NCI-H1417 (cell line): ENCODE measurements around the gene NTPCR.
"Not testable (repeated sequence)": the region's sequence is repeated elsewhere in the genome, so short reads cannot be mapped to it uniquely, and the experiment has no call there.

ENCODE experiments used
- DNase-seq, 3 experiments: peaks; one replicate each; lab custom pipeline; 2025; lab: John Stamatoyannopoulos, UW

The NTPCR gene

GRCh38 chr1:232984577-232985425, 34.4 kb downstream of the NTPCR start:
- no peak for DNase-seq

GRCh38 chr1:232985882-232986526, 35.6 kb downstream of the NTPCR start:
- no peak for DNase-seq

GRCh38 chr1:232986527-232986922, 36.1 kb downstream of the NTPCR start:
- DNase-seq, result no peak

GRCh38 chr1:232987046-232987773, 36.8 kb downstream of the NTPCR start:
- DNase-seq, result no peak

GRCh38 chr1:232987774-232988140, 37.3 kb downstream of the NTPCR start:
- DNase-seq, result no peak

- DNase-seq, result no peak
These were observed 38.2 kb downstream of the NTPCR start for GRCh38 chr1:232988572-232989040.

GRCh38 chr1:232990176-232991128, 40.0 kb downstream of the NTPCR start:
- DNase-seq, result no peak

GRCh38 chr1:232991238-232991637, 40.8 kb downstream of the NTPCR start:
- DNase-seq, result no peak

GRCh38 chr1:232992227-232992626, 41.8 kb downstream of the NTPCR start:
- DNase-seq, result no peak

GRCh38 chr1:232993555-232993954, 43.1 kb downstream of the NTPCR start:
- no peak for DNase-seq

GRCh38 chr1:232995189-232995588, 44.8 kb downstream of the NTPCR start:
- DNase-seq, result no peak

- DNase-seq, result no peak
These were observed 45.7 kb downstream of the NTPCR start for GRCh38 chr1:232996143-232996542.

GRCh38 chr1:232998138-232998537, 47.7 kb downstream of the NTPCR start:
- DNase-seq, result no peak

- no peak for DNase-seq
These were observed 48.2 kb downstream of the NTPCR start for GRCh38 chr1:232998646-232999045.

- DNase-seq, result no peak
These were observed 49.7 kb downstream of the NTPCR start for GRCh38 chr1:232999956-233000625.

GRCh38 chr1:233003638-233004037, 53.2 kb downstream of the NTPCR start:
- not testable (repeated sequence) for DNase-seq

GRCh38 chr1:233004451-233004850, 54.0 kb downstream of the NTPCR start:
- no peak for DNase-seq

GRCh38 chr1:233005156-233005555, 54.7 kb downstream of the NTPCR start:
- DNase-seq, result peak; percentile 59 to 88 (median 65)

- DNase-seq, result no peak
These were observed 55.3 kb downstream of the NTPCR start for GRCh38 chr1:233005703-233006102.

GRCh38 chr1:233006108-233006507, 55.7 kb downstream of the NTPCR start:
- no peak for DNase-seq

- peak in 2 of 3 experiments; percentile 3 to 35 for DNase-seq
These were observed 56.1 kb downstream of the NTPCR start for GRCh38 chr1:233006541-233006973.
